OCI-LY1 (cell line): Measurements from ENCODE around the gene GRIA4.

ENCODE experiments used
- H2AFZ ChIP-seq: fragments of 200-600 bp; sonication (generic), shearing (Covaris generic); 2 replicates; pipeline ENCODE4 v1.6.0; 2014; ENCODE audit warnings: antibody characterized with exemption, mild to moderate bottlenecking, low read length
- H3F3A ChIP-seq: fragments of 200-600 bp; sonication (generic), shearing (Covaris generic); 2 replicates; pipeline ENCODE4 v1.6.0; 2014; ENCODE audit warnings: mild to moderate bottlenecking, antibody characterized with exemption, low read length, moderate library complexity; ENCODE audit not compliant: insufficient read depth
- H3K27ac ChIP-seq: fragments of 200-600 bp; sonication (generic); 2 replicates; pipeline ENCODE4 v1.5.1; 2014; ENCODE audit warnings: low read length, mixed run types, mild to moderate bottlenecking, low read depth; ENCODE audit not compliant: poor library complexity, severe bottlenecking
- H3K27me3 ChIP-seq: fragments of 200-600 bp; sonication (generic); 2 replicates; pipeline ENCODE4 v1.6.0; 2014; ENCODE audit warnings: antibody characterized with exemption, mild to moderate bottlenecking, low read length, moderate library complexity; ENCODE audit not compliant: insufficient read depth
- H3K36me3 ChIP-seq: fragments of 200-600 bp; sonication (generic); 2 replicates; pipeline ENCODE4 v1.6.1; 2014; ENCODE audit warnings: mild to moderate bottlenecking, antibody characterized with exemption, low read length, moderate library complexity, mixed read lengths; ENCODE audit not compliant: insufficient read depth
- H3K4me1 ChIP-seq: fragments of 200-600 bp; sonication (generic); 2 replicates; pipeline ENCODE4 v1.5.1; 2014; ENCODE audit warnings: mild to moderate bottlenecking, low read length, moderate library complexity; ENCODE audit not compliant: insufficient read depth, severe bottlenecking
- H3K4me2 ChIP-seq: fragments of 200-600 bp; sonication (generic), shearing (Covaris generic); 2 replicates; pipeline ENCODE4 v1.6.1; 2014; ENCODE audit warnings: low read length
- H3K4me3 ChIP-seq: fragments of 200-600 bp; sonication (generic); 2 replicates; pipeline ENCODE4 v1.5.1; 2014; ENCODE audit warnings: low read length, low read depth, mild to moderate bottlenecking, mixed read lengths; ENCODE audit not compliant: poor library complexity, severe bottlenecking
- H3K79me2 ChIP-seq: fragments of 200-600 bp; shearing (Covaris generic); 2 replicates; pipeline ENCODE4 v1.6.1; 2016; ENCODE audit warnings: mixed run types, low read length, mixed read lengths; ENCODE audit not compliant: insufficient read depth
- H3K9ac ChIP-seq: fragments of 200-600 bp; sonication (generic), shearing (Covaris generic); 2 replicates; pipeline ENCODE4 v1.6.1; 2014; ENCODE audit warnings: mild to moderate bottlenecking, low read length, mixed read lengths
- H3K9me2 ChIP-seq: fragments of 200-600 bp; sonication (generic), shearing (Covaris generic); 2 replicates; pipeline ENCODE4 v1.6.1; 2014; ENCODE audit warnings: low read depth, mild to moderate bottlenecking, low read length, mixed read lengths
- H3K9me3 ChIP-seq: fragments of 200-600 bp; shearing (Covaris generic); 2 replicates; pipeline ENCODE4 v1.6.1; 2014; ENCODE audit warnings: low read length, mixed read lengths
- H4K20me1 ChIP-seq: fragments of 200-600 bp; sonication (generic), shearing (Covaris generic); 2 replicates; pipeline ENCODE4 v1.6.0; 2016; ENCODE audit warnings: mild to moderate bottlenecking, low read length; ENCODE audit not compliant: insufficient read depth
- CTCF ChIP-seq: fragments of 200-600 bp; sonication (generic), shearing (Covaris generic); IDR thresholded peaks from 2 replicates; pipeline ENCODE4 v1.5.1; 2017; ENCODE audit warnings: mild to moderate bottlenecking, antibody characterized with exemption, low read length, moderate library complexity, mixed read lengths
- EZH2 ChIP-seq: fragments of 200-600 bp; sonication (generic), shearing (Covaris generic); IDR thresholded peaks from 2 replicates; pipeline ENCODE4 v1.8.0; 2017; ENCODE audit warnings: borderline replicate concordance, mixed run types, mild to moderate bottlenecking, antibody characterized with exemption, low read length, moderate library complexity, mixed read lengths

Gene GRIA4

DNA sequence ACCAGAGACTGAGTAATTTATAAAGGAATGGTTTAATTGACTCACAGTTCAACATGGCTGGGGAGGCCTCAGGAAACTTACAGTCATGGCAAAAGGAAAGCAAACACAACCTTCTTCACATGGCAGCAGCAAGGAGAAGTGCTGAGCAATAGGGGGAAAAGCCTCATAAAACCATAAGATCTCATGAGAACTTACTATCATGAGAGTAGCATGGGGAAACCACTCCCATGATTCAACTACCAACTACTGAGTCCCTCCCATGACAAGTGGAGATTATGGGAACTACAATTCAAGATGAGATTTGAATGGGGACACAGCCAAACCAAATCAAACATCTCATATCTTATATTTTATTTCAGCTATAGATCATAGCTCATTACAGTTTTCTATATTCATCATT lies 33.0 kb downstream of the GRIA4 start:
- H3K27ac ChIP-seq: no peak overlapping the region
- no peaks in the 10 kb centered on the region for H3K9me2 ChIP-seq
- no peaks in the 10 kb centered on the region for H3K4me1 ChIP-seq
- H2AFZ ChIP-seq: no peak overlapping the region
- no peaks in the 10 kb centered on the region for H3F3A ChIP-seq
- H3K27me3 ChIP-seq: no peaks in the 10 kb centered on the region
- no peak overlapping the region for H3K4me2 ChIP-seq
- no peak overlapping the region for H3K9ac ChIP-seq
- H3K79me2 ChIP-seq: no peaks in the 10 kb centered on the region
- no peak overlapping the region for H3K4me3 ChIP-seq
- H3K9me3 ChIP-seq: no peaks in the 10 kb centered on the region
- H3K36me3 ChIP-seq: no peaks in the 10 kb centered on the region
- TF ChIP-seq EZH2: no peak
- no peak for TF ChIP-seq CTCF
- H4K20me1 ChIP-seq: no peaks in the 10 kb centered on the region

DNA sequence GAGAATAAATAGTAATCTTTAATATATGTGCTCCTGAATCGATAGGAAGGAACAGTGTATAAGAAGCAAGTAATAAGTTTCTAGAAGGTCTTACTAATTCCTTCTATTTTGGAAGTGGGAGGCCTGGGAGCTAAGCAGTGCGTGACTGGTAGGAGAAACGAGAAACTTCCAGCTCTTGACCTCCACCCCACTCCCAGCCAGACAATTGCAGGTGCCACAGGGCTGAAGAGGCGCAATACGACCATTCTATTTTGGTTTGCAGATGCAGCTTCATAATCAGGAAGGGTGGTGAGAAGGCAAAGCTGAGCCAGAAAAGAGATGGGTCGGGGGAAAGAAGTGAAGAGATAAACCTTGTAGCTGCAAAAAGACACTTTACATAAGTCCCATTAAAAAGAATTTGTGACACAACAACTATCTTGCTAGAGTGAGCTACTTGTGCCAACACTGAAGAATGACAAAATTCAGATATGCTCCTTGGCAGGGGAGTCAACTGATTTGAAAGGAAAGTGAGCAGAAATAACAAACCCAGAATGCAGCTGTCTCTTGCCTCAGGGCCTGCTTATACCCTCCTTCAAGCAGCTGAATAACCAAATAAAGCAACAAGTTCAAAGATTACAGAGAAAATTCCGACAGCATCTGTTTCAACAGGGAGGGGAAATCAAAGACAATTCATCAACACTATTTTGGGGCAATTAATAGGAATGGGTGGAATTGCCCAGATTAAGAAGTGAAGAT lies 35.1 kb downstream of the GRIA4 start:
- no peak for TF ChIP-seq EZH2
- TF ChIP-seq CTCF: no peak
- Histone ChIP-seq H3K9me3 (no peaks in the 10 kb centered on the region), H3K4me2 (no peak overlapping the region), H3K27ac (no peak overlapping the region), H3K9me2 (no peaks in the 10 kb centered on the region), H3K4me3 (no peak overlapping the region), H3K79me2 (no peaks in the 10 kb centered on the region), H3K9ac (no peak overlapping the region), H2AFZ (no peak overlapping the region), H4K20me1 (no peaks in the 10 kb centered on the region), H3K36me3 (no peaks in the 10 kb centered on the region), H3K4me1 (no peaks in the 10 kb centered on the region), H3K27me3 (no peaks in the 10 kb centered on the region), H3F3A (no peaks in the 10 kb centered on the region)

DNA sequence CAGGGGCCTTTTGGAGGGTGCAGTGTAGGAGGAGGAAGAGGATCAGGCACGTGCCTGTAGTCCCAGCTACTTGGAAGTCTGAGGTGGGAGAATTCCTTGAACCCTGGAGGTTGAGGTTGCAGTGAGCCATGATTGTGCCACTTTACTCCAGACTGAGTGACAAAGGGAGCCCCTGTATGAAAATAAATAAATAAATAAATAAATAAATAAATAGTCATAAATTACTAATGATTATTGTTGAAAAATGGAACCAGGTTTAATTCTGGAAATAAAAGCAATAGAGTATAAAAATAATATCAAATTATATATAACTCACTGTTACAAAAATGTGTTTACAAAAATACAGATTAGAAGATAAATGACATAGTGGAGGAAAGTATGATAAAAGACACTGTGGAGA lies 37.9 kb downstream of the GRIA4 start:
- no peak overlapping the region for H3K4me3 ChIP-seq
- no peak overlapping the region for H3K27ac ChIP-seq
- no peaks in the 10 kb centered on the region for H3K36me3 ChIP-seq
- H3K79me2 ChIP-seq: no peaks in the 10 kb centered on the region
- H3K27me3 ChIP-seq: no peaks in the 10 kb centered on the region
- no peak overlapping the region for H2AFZ ChIP-seq
- H3F3A ChIP-seq: no peaks in the 10 kb centered on the region
- no peaks in the 10 kb centered on the region for H3K9me2 ChIP-seq
- no peak overlapping the region for H3K4me2 ChIP-seq
- H3K4me1 ChIP-seq: no peaks in the 10 kb centered on the region
- no peaks in the 10 kb centered on the region for H3K9me3 ChIP-seq
- no peak for TF ChIP-seq CTCF
- no peak for TF ChIP-seq EZH2
- no peak overlapping the region for H3K9ac ChIP-seq
- H4K20me1 ChIP-seq: no peaks in the 10 kb centered on the region
